GM10266 (cell line): Measurements from ENCODE around the gene DNAJC1.
"Not testable (repeated sequence)": the region's sequence is repeated elsewhere in the genome, so short reads cannot be mapped to it uniquely, and the experiment has no call there.

Source experiments
- DNase-seq: peaks from one replicate; pipeline ENCODE4 v3.0.0; 2012; ENCODE audit errors: extremely low spot score
- CTCF ChIP-seq: IDR thresholded peaks from 2 replicates; pipeline ENCODE4 v1.5.1; 2012; ENCODE audit warnings: mild to moderate bottlenecking, low read depth; ENCODE audit not compliant: control insufficient read depth, insufficient read depth; ENCODE audit errors: missing control alignments

DNAJC1 gene

DNA sequence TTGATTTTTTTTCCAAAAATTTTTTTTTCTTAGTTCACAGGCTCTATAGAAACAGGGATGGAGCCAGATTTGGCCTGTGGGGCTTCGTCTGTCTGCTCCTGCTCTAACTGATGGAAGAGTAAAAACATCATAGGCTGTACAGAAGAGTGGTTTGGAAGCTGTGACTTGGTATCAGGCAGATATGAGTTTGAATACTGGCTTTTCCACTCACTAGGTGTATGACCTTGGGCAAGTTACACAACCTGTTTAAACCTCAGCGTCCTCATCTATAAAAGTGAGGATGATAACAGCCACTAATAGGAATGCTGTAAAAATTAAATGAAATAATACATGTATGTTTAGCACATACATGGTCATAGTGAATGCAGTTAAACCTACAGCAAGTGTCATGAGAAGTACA, 26.9 kb upstream of the DNAJC1 start:
- DNase-seq, result no peak
- no peak for TF ChIP-seq CTCF

GRCh38 chr10:22029445-22030236, 26.1 kb upstream of the DNAJC1 start:
- TF ChIP-seq CTCF, result no peak
- DNase-seq, result no peak

GRCh38 chr10:22027364-22028238, 24.1 kb upstream of the DNAJC1 start:
- no peak for DNase-seq
- no peak for TF ChIP-seq CTCF

- no peak for TF ChIP-seq CTCF
- no peak for DNase-seq
These were observed 22.8 kb upstream of the DNAJC1 start for GRCh38 chr10:22026287-22026686.

GRCh38 chr10:22023508-22023907, 20.0 kb upstream of the DNAJC1 start:
- DNase-seq, result no peak
- no peak for TF ChIP-seq CTCF

- no peak for TF ChIP-seq CTCF
- no peak for DNase-seq
These were observed 18.9 kb upstream of the DNAJC1 start for GRCh38 chr10:22022257-22023032.

GRCh38 chr10:22021144-22021543, 17.6 kb upstream of the DNAJC1 start:
- not testable (repeated sequence) for DNase-seq
